GM12878 (cell line): Measurements from ENCODE around the gene ANO6. TPM values are rescaled to one million over a fixed set of nuclear protein-coding genes. Genes with fewer than 3 reads are reported as not detected.

Source experiments
- ATAC-seq: fragments of 200-7000 bp; cut with Tn5 transposase; 3 replicates; pipeline ENCODE4 v1.9.1; 2020; ENCODE audit warnings: mild to moderate bottlenecking, moderate library complexity
- BruUV-seq: library from RNA; stranded (reverse); fragments of 400-500 nt; replicated peaks from 2 replicates; lab custom pipeline; 2021; lab: Mats Ljungman, UMichigan
- CTCF ChIA-PET: fragments of 300-600 bp; sonication (Branson Sonifier 250); formaldehyde crosslinking; extraction: SDS; loops from one replicate; lab custom pipeline; 2021; ENCODE audit warnings: inconsistent platforms; lab: Yijun Ruan, JAX
- POLR2A ChIA-PET: fragments of 350-600 bp; formaldehyde crosslinking; extraction: SDS; loops from one replicate; lab custom pipeline; 2021; ENCODE audit warnings: inconsistent platforms; lab: Charles Lee
- RAD21 ChIA-PET: fragments of 300-600 bp; sonication (Branson Sonifier 250); formaldehyde crosslinking; loops from one replicate; lab custom pipeline; 2023; ENCODE audit warnings: antibody characterized with exemption; ENCODE audit not compliant: unreplicated experiment; lab: Charles Lee
- SMC1A ChIA-PET: fragments of 300-600 bp; sonication (Branson Sonifier 250); formaldehyde crosslinking; loops from one replicate; lab custom pipeline; 2023; ENCODE audit not compliant: unreplicated experiment, uncharacterized antibody; lab: Charles Lee
- DNase-seq: peaks from one replicate; pipeline ENCODE4 v3.0.0-alpha.2; 2011; ENCODE audit warnings: low read depth, low spot score
- FAIRE-seq: peaks from 3 replicates; lab custom pipeline; 2011; peaks lifted over from hg19 to GRCh38; lab: Jason Lieb, UNC
- H2AFZ ChIP-seq: 2 replicates; pipeline ENCODE4 v1.6.0; 2011; ENCODE audit warnings: low read depth, low read length, control low read depth; ENCODE audit not compliant: control insufficient read depth
- H3K27ac ChIP-seq: 2 replicates; pipeline ENCODE4 v1.5.1; 2011; ENCODE audit warnings: control low read depth; ENCODE audit not compliant: control insufficient read depth, insufficient read depth
- H3K27me3 ChIP-seq, 2 experiments: replicated peaks in 1 of 2; 2 replicates each; pipeline versions ENCODE4 v1.6.0 to v1.6.1; 2011; ENCODE audit warnings: low read length in 1 of 2; ENCODE audit not compliant: control insufficient read depth in 2 of 2, insufficient read depth in 2 of 2
- H3K36me3 ChIP-seq, 2 experiments: 2 replicates each; pipeline ENCODE4 v1.5.1; 2011; ENCODE audit warnings: low read length in 1 of 2; ENCODE audit not compliant: control insufficient read depth in 2 of 2, insufficient read depth in 2 of 2
- H3K4me1 ChIP-seq: 2 replicates; pipeline ENCODE4 v1.6.1; 2011; ENCODE audit warnings: mild to moderate bottlenecking, low read length, moderate library complexity, mixed read lengths; ENCODE audit not compliant: control insufficient read depth, insufficient read depth
- H3K4me2 ChIP-seq: 2 replicates; pipeline ENCODE4 v1.6.0; 2011; ENCODE audit warnings: control low read depth; ENCODE audit not compliant: control insufficient read depth, insufficient read depth
- H3K4me3 ChIP-seq: fragments of 200-600 bp; sonication (generic); 2 replicates; pipeline ENCODE4 v1.5.1; 2016
- H3K79me2 ChIP-seq: 2 replicates; pipeline ENCODE4 v1.6.0; 2011; ENCODE audit warnings: low read length; ENCODE audit not compliant: control insufficient read depth, insufficient read depth
- H3K9ac ChIP-seq: 2 replicates; pipeline ENCODE4 v1.8.0; 2011; ENCODE audit warnings: low read length, control low read depth, mixed read lengths; ENCODE audit not compliant: control insufficient read depth, insufficient read depth
- H3K9me3 ChIP-seq: replicated peaks from 3 replicates; pipeline ENCODE4 v1.5.1; 2011; ENCODE audit warnings: mild to moderate bottlenecking, low read length; ENCODE audit not compliant: control insufficient read depth, insufficient read depth
- H4K20me1 ChIP-seq: 2 replicates; pipeline ENCODE4 v1.6.0; 2011; ENCODE audit not compliant: control insufficient read depth, insufficient read depth
- BCL11A ChIP-seq: IDR thresholded peaks from 2 replicates; pipeline ENCODE4 v1.6.1; 2011; ENCODE audit warnings: low read depth, low read length
- BCL3 ChIP-seq: IDR thresholded peaks from 2 replicates; pipeline ENCODE4 v1.6.1; 2011; ENCODE audit warnings: borderline replicate concordance, low read depth, mild to moderate bottlenecking, moderate library complexity, low read length; ENCODE audit not compliant: insufficient read depth, poor library complexity, severe bottlenecking
- CHD2 ChIP-seq: IDR thresholded peaks from 2 replicates; pipeline ENCODE4 v1.6.1; 2011; ENCODE audit warnings: low read depth, low read length, improper control_type of control experiment, borderline replicate concordance
- CTCF ChIP-seq, 3 experiments: IDR thresholded peaks in 2 of 3; conservative IDR thresholded peaks in 1 of 3; 2 replicates each; pipeline ENCODE4 v1.5.1; 2011; ENCODE audit warnings: low read depth in 3 of 3, low read length in 3 of 3, mild to moderate bottlenecking in 3 of 3, control low read depth in 2 of 3, moderate library complexity in 2 of 3, inconsistent platforms in 1 of 3, mixed read lengths in 1 of 3; ENCODE audit not compliant: control insufficient read depth in 2 of 3, insufficient read depth in 1 of 3; ENCODE audit errors: extremely low read depth in 1 of 3
- DPF2 ChIP-seq: fragments of 450-650 bp; IDR thresholded peaks from 2 replicates; pipeline ENCODE4 v1.6.1; 2017; ENCODE audit warnings: mild to moderate bottlenecking
- HCFC1 ChIP-seq: fragments of 150-350 bp; IDR thresholded peaks from 2 replicates; pipeline ENCODE4 v1.6.1; 2014; ENCODE audit warnings: low read length
- NR2C2 ChIP-seq: IDR thresholded peaks from 2 replicates; pipeline ENCODE4 v1.6.1; 2011; ENCODE audit warnings: borderline replicate concordance, low read depth; ENCODE audit not compliant: control insufficient read depth, insufficient read length
- POLR2A ChIP-seq: IDR thresholded peaks from 2 replicates; pipeline ENCODE4 v1.6.1; 2011; ENCODE audit warnings: low read depth, mild to moderate bottlenecking, low read length
- POU2F2 ChIP-seq: IDR thresholded peaks from 3 replicates; pipeline ENCODE4 v1.6.1; 2011; ENCODE audit warnings: low read depth, mild to moderate bottlenecking, low read length, borderline replicate concordance
- SUZ12 ChIP-seq: fragments of 200-600 bp; sonication (generic); IDR thresholded peaks from one replicate; pipeline ENCODE4 v1.6.1; 2018; ENCODE audit warnings: antibody characterized with exemption, mild to moderate bottlenecking; ENCODE audit not compliant: unreplicated experiment
- ZBTB33 ChIP-seq: fragments of 450-650 bp; IDR thresholded peaks from 2 replicates; pipeline ENCODE4 v1.6.1; 2017; ENCODE audit warnings: mild to moderate bottlenecking
- WGBS: methylation state at CpG from one replicate; pipeline ENCODE4 v1.1.6; 2016; ENCODE audit warnings: low lambda C conversion rate; ENCODE audit not compliant: insufficient replicate concordance, insufficient coverage; ENCODE audit errors: missing lambda C conversion rate; 5-methylcytosine and 5-hydroxymethylcytosine counted together
- in situ Hi-C: fragments of 300-500 bp; cut with MboI; formaldehyde crosslinking; loops from 9 replicates; pipeline ENCODE4 v1.14.3; 2018; ENCODE audit warnings: mixed read lengths
- intact Hi-C: fragments of 100-400 bp; cut with micrococcal nuclease; formaldehyde crosslinking; loops from one replicate; pipeline ENCODE4 v1.14.2; 2022; ENCODE audit not compliant: unreplicated experiment
- polyA plus RNA-seq, 11 experiments: library from polyadenylated mRNA; depleted of rRNA in 4 of 11; unstranded in 6 of 11; stranded (reverse) in 5 of 11; fragments of >200 nt; fragmentation: Nextera tagmentation in 4 of 11; fragmentation: Illumina TruSeq in 1 of 11; extraction: Ambion mirVana in 4 of 11; extraction: Trizol in 1 of 11; gene quantifications; 1 replicate in 1 of 11; 2 replicates in 10 of 11; pipeline versions ENCODE4 v1.2.1 to v1.2.3, GENCODE V29; 2011 to 2016; ENCODE audit warnings: inconsistent platforms in 2 of 11, missing spikeins in 2 of 11, low read depth in 1 of 11
- total RNA-seq, 4 experiments: library from RNA; depleted of rRNA in 3 of 4; stranded (reverse); fragments of >200 nt in 3 of 4; fragmentation: Illumina TruSeq in 1 of 4; extraction: Trizol in 1 of 4; gene quantifications; 2 replicates each; pipeline versions ENCODE4 v1.2.1 to v1.2.3, GENCODE V29; 2013 to 2021
- TF ChIP-seq, protein P1 (sequence below): fragments of 450-650 bp; formaldehyde crosslinking; IDR thresholded peaks from 2 replicates; pipeline ENCODE4 v1.5.0; 2022; ENCODE audit warnings: mild to moderate bottlenecking, missing genetic modification characterization

ANO6 gene
- total and polyA plus RNA-seq, 10 of the 15 experiments (the other 5 are each of a cell fraction or from before 2014, with no cell fraction given), result 4.6 to 30.3 (median 26.0) TPM

DNA sequence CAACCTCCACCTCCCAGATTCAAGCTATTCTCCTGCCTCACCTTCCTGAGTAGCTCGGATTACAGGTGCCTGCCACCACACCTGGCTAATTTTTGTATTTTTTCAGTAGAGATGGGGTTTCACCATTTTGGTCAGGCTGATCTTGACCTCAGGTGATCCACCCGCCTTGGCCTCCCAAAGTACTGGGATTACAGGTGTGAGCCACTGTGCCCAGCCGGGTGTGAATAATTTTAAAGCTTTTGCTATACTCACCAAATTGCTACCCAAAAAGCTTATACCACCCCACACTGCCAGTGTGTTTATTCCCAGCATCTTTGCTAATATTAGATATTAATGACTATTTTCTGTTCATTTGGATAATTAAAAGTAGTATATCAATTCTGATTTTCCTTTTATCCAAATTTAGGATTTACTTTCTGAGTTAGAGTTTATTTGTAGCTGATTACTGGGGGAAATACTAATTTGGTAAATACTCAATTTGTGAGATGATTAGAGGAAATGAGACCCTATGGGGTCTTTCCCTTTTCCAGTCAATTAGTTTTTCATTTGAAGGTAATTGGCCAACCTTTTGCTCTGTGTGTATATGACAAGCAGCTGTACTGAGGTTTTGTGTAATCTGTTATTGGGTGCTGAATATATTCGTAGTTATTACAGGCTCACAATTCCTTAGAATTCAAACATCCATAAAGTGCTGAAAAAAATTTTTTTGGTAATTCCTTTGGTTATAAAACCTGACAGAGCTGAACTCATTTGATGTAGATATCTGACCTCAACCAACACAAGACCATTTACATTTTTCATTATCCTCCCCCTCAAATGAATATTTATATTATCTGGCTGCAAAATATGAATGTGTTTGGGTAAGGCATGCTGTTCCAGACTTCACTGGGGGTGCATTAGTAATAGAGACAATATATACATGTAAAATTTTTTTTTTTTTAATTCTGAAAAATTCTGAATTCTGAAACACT lies 73.6 kb downstream of the ANO6 start:
- ATAC-seq (peak; percentile 67), FAIRE-seq (peak; percentile 54), DNase-seq (no peak)
- Histone ChIP-seq H4K20me1 (no peaks in the 10 kb centered on the region; the same call in 1 of the 2 replicates), H3K4me3 (no peak overlapping the region), H3K79me2 (peaks cover 1% of the 10 kb centered on the region), H3K9me3 (no peaks in the 10 kb centered on the region; the same call in 2 of the 3 replicates), H3K27me3 (no peaks in the 10 kb centered on the region), H3K36me3 (no peaks in the 10 kb centered on the region; a peak in 1 of 4 replicates), H3K27ac (no peak overlapping the region), H2AFZ (no peak overlapping the region), H3K4me2 (0 out of 2 replicates have a peak overlapping the region, but pooled peaks have one; percentile 25), H3K9ac (no peak overlapping the region), H3K4me1 (peaks cover 5% of the 10 kb centered on the region)
- BruUV-seq, result no TSS peak
- in situ Hi-C loops (no loop called here), intact Hi-C loops (no loop called here)
- RAD21 ChIA-PET, result interaction anchor here (0.9 to 1.2 kb wide), 4 partner anchors 56 to 74 kb away, joined by 3 to 4 read pairs (median 3); partner anchors contain the start of gene ANO6
- POLR2A ChIA-PET, result interaction anchor here (0.6 kb wide), 2 partner anchors 42 to 64 kb away, joined by 3 to 7 read pairs; no protein-coding TSS in a partner anchor
- SMC1A ChIA-PET, result interaction anchor here (0.8 to 2.4 kb wide), 10 partner anchors 9 to 74 kb away, joined by 3 to 5 read pairs (median 4); partner anchors contain the start of gene ANO6
- 64% methylated on average over 4 of the region's 4 CpGs for WGBS
- CTCF ChIA-PET, result interaction anchor here (0.9 to 2.4 kb wide), 7 partner anchors 11 to 254 kb away, joined by 3 to 9 read pairs (median 5); partner anchors contain the start of gene ANO6
- TF ChIP-seq POU2F2, result no peak
- TF ChIP-seq CHD2, result no peak
- TF ChIP-seq NR2C2, result no peak
- no peak for TF ChIP-seq ZBTB33
- TF ChIP-seq BCL3, result peak; percentile 40
- no peak for TF ChIP-seq SUZ12
- TF ChIP-seq BCL11A, result peak; percentile 75
- peak; percentile 79 for TF ChIP-seq DPF2
- no peak for TF ChIP-seq HCFC1
- TF ChIP-seq, protein P1, sequence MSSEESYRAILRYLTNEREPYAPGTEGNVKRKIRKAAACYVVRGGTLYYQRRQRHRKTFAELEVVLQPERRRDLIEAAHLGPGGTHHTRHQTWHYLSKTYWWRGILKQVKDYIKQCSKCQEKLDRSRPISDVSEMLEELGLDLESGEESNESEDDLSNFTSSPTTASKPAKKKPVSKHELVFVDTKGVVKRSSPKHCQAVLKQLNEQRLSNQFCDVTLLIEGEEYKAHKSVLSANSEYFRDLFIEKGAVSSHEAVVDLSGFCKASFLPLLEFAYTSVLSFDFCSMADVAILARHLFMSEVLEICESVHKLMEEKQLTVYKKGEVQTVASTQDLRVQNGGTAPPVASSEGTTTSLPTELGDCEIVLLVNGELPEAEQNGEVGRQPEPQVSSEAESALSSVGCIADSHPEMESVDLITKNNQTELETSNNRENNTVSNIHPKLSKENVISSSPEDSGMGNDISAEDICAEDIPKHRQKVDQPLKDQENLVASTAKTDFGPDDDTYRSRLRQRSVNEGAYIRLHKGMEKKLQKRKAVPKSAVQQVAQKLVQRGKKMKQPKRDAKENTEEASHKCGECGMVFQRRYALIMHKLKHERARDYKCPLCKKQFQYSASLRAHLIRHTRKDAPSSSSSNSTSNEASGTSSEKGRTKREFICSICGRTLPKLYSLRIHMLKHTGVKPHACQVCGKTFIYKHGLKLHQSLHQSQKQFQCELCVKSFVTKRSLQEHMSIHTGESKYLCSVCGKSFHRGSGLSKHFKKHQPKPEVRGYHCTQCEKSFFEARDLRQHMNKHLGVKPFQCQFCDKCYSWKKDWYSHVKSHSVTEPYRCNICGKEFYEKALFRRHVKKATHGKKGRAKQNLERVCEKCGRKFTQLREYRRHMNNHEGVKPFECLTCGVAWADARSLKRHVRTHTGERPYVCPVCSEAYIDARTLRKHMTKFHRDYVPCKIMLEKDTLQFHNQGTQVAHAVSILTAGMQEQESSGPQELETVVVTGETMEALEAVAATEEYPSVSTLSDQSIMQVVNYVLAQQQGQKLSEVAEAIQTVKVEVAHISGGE, result no peak
- no peak for TF ChIP-seq CTCF (IDR thresholded peaks at IDR 0.05 in 2 of 3, conservative IDR thresholded peaks at IDR 0.05 in 1 of 3; ENCODE audit: control insufficient read depth in 2 of 3, extremely low read depth in 1 of 3, insufficient read depth in 1 of 3, low read depth in 3 of 3, low read length in 3 of 3)
- no peak for TF ChIP-seq POLR2A
